Medulla oblongata (tissue), 1 donor: ENCODE measurements around the gene WWC1.
"Not testable (repeated sequence)": the region's sequence is repeated elsewhere in the genome, so short reads cannot be mapped to it uniquely, and the experiment has no call there.

Source experiments
- DNase-seq: peaks from one replicate; pipeline ENCODE4 v3.0.0-alpha.2; 2015; ENCODE audit errors: extremely low spot score

WWC1 gene

GRCh38 chr5:168409591-168410458 is 118.4 kb downstream of the WWC1 start:
- no peak for DNase-seq

DNA sequence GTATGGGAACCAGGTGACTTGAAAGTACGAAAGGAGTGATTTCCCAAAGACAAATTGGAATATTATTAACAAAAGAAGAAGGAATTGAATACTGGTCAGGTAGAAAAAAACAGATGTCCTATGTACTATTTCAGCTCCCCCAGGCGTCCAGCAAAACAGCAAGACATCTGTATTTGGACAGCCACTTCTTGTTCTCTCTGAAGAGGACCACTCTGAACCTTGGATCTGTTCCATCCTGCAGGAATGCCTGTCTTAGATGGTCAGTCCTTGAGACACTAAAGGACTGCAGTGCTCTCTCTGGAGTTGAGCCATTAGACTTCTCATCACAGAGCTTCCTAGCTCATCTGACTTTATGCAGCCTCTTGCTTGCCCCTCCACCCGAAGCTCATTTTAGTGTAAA is 120.4 kb downstream of the WWC1 start:
- DNase-seq = no peak

- DNase-seq = no peak
Observed at GRCh38 chr5:168413062-168413461, 121.6 kb downstream of the WWC1 start.

GRCh38 chr5:168413596-168413995 is 122.2 kb downstream of the WWC1 start:
- no peak for DNase-seq

DNA sequence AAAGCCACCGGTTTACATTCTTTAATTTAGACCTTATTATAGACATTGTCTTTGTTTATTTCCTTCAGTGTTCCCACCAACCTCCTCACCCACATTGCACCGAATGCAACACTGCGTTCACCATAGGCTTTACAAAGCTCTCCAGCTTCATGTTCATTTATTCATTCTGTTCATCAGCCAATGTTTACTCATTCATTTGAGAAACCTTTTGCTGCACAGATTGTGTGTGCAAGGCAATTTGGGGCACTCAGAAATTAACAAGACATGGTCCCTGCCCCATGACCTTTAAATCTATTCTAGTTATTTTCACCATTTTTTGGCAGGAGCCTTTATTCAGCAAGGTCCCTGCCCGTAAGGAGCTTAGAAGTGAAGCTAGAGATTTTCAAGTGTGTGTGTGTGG is 124.0 kb downstream of the WWC1 start:
- no peak for DNase-seq

GRCh38 chr5:168415971-168416370 is 124.5 kb downstream of the WWC1 start:
- no peak for DNase-seq

GRCh38 chr5:168417731-168418429 is 126.4 kb downstream of the WWC1 start:
- no peak for DNase-seq

- DNase-seq = no peak
Observed at GRCh38 chr5:168420461-168420860, 129.0 kb downstream of the WWC1 start.

DNA sequence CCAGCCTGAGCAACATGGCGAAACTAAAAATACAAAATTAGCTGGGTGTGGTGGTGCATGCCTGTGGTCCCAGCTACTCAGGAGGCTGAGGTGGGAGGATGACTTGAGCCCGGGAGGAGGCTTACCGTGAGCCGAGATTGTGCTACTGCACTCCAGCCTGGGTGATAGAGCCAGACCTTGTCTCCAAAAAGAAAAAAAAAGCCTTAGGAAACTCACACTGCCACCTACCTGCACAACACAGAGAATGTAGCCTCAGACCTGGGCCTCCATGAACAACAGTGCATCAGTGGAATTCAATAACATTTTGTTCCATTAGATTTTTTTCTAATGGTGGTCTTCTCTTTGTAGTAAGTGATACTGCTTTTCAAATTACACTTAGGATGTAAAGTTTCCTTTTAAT is 131.0 kb downstream of the WWC1 start:
- DNase-seq = no peak

- no peak for DNase-seq
Observed at GRCh38 chr5:168423478-168423877, 132.0 kb downstream of the WWC1 start.

- no peak for DNase-seq
Observed at GRCh38 chr5:168423971-168424370, 132.5 kb downstream of the WWC1 start.

- no peak for DNase-seq
Observed at GRCh38 chr5:168424594-168425323, 133.3 kb downstream of the WWC1 start.

GRCh38 chr5:168426007-168426863 is 134.8 kb downstream of the WWC1 start:
- no peak for DNase-seq

DNA sequence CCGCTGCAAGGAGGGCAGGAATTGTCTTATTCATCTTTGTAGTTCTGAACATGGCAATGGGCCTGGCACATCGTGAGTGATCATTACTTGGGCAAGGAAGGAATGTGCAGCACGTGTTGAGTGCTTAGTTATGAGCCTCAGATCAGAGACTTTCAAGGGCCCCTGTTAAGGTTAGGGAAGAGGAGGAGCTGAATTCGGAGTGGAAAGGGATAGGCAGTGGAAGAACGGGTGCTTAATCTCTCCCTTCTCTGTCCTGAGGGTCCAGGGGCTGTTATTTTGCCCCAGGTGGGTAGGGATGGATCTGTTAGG is 135.4 kb downstream of the WWC1 start:
- no peak for DNase-seq

- DNase-seq = no peak
Observed at GRCh38 chr5:168427224-168427623, 135.8 kb downstream of the WWC1 start.

DNA sequence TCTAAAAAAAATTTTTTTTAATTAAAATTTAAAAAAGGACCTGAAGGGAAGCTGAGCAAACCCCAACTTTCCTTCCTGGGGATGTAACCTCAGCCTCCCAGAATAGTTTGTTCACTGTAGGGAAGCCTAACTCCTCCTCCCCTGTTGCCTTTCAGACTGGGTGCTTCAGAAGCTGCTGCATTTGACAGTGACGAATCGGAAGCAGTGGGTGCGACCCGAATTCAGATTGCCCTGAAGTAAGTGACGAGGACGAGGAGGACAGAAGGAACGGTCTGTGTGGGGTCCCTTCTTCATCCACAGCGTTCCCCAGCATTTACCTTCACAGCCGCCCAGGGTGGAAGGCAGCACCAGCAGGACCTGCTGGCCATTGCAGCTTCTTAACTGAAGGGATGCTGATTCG is 137.1 kb downstream of the WWC1 start:
- DNase-seq = no peak

DNA sequence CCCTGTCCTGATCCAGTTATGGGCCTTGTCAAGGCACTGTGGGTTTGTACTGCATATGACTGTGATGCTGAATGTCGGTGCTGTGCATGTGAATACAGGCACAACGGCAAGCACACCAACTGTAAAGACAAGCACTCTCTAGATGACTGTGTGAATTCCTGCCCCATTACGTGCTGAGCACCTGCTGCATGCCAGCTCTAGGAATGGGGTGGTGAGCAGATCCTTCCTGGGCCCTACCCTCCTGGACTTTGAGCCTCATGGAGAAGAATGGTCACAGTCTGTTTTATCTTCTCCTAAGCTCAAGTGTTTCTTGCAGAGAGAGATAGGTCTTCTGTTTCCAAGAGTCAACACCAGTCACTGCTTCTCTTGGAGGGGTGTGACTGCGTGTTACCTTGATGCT is 138.9 kb downstream of the WWC1 start:
- no peak for DNase-seq

GRCh38 chr5:168432903-168433302 is 141.5 kb downstream of the WWC1 start:
- DNase-seq = no peak

GRCh38 chr5:168434001-168434400 is 142.6 kb downstream of the WWC1 start:
- DNase-seq = peak; percentile 72

GRCh38 chr5:168434746-168435321 is 143.4 kb downstream of the WWC1 start:
- no peak for DNase-seq

DNA sequence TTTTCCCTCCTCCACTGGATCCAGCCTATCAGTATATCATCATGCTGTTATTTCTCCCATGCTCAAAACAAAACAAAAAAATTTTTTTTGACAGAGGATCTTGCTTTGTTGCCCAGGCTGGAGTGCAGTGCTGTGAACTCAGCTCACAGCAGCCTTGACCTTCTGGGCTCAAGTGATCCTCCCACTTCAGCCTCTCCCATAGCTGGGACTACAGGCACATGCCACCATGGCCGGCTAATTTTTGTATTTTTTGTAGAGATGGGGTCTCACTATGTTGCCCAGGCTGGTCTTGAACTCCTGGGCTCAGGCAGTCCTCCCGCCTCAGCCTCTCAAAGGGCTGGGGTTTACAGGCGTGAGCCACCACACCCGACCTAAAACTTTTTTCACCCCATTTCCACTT is 143.9 kb downstream of the WWC1 start:
- DNase-seq = not testable (repeated sequence)
